GM12878 (cell line): ENCODE results near the gene WRAP73. TPM values are rescaled to one million over a fixed set of nuclear protein-coding genes. Genes with fewer than 3 reads are reported as not detected.

Source experiments
- ATAC-seq: fragments of 200-7000 bp; cut with Tn5 transposase; 3 replicates; pipeline ENCODE4 v1.9.1; 2020; ENCODE audit warnings: mild to moderate bottlenecking, moderate library complexity
- BruUV-seq: library from RNA; stranded (reverse); fragments of 400-500 nt; replicated peaks from 2 replicates; lab custom pipeline; 2021; lab: Mats Ljungman, UMichigan
- CTCF ChIA-PET: fragments of 300-600 bp; sonication (Branson Sonifier 250); formaldehyde crosslinking; extraction: SDS; loops from one replicate; lab custom pipeline; 2021; ENCODE audit warnings: inconsistent platforms; lab: Yijun Ruan, JAX
- POLR2A ChIA-PET: fragments of 350-600 bp; formaldehyde crosslinking; extraction: SDS; loops from one replicate; lab custom pipeline; 2021; ENCODE audit warnings: inconsistent platforms; lab: Charles Lee
- RAD21 ChIA-PET: fragments of 300-600 bp; sonication (Branson Sonifier 250); formaldehyde crosslinking; loops from one replicate; lab custom pipeline; 2023; ENCODE audit warnings: antibody characterized with exemption; ENCODE audit not compliant: unreplicated experiment; lab: Charles Lee
- SMC1A ChIA-PET: fragments of 300-600 bp; sonication (Branson Sonifier 250); formaldehyde crosslinking; loops from one replicate; lab custom pipeline; 2023; ENCODE audit not compliant: unreplicated experiment, uncharacterized antibody; lab: Charles Lee
- DNase-seq: peaks from one replicate; pipeline ENCODE4 v3.0.0-alpha.2; 2011; ENCODE audit warnings: low read depth, low spot score
- FAIRE-seq: peaks from 3 replicates; lab custom pipeline; 2011; peaks lifted over from hg19 to GRCh38; lab: Jason Lieb, UNC
- H2AFZ ChIP-seq: 2 replicates; pipeline ENCODE4 v1.6.0; 2011; ENCODE audit warnings: low read depth, low read length, control low read depth; ENCODE audit not compliant: control insufficient read depth
- H3K27ac ChIP-seq: 2 replicates; pipeline ENCODE4 v1.5.1; 2011; ENCODE audit warnings: control low read depth; ENCODE audit not compliant: control insufficient read depth, insufficient read depth
- H3K27me3 ChIP-seq, 2 experiments: replicated peaks in 1 of 2; 2 replicates each; pipeline versions ENCODE4 v1.6.0 to v1.6.1; 2011; ENCODE audit warnings: low read length in 1 of 2; ENCODE audit not compliant: control insufficient read depth in 2 of 2, insufficient read depth in 2 of 2
- H3K36me3 ChIP-seq, 2 experiments: 2 replicates each; pipeline ENCODE4 v1.5.1; 2011; ENCODE audit warnings: low read length in 1 of 2; ENCODE audit not compliant: control insufficient read depth in 2 of 2, insufficient read depth in 2 of 2
- H3K4me1 ChIP-seq: 2 replicates; pipeline ENCODE4 v1.6.1; 2011; ENCODE audit warnings: mild to moderate bottlenecking, low read length, moderate library complexity, mixed read lengths; ENCODE audit not compliant: control insufficient read depth, insufficient read depth
- H3K4me2 ChIP-seq: 2 replicates; pipeline ENCODE4 v1.6.0; 2011; ENCODE audit warnings: control low read depth; ENCODE audit not compliant: control insufficient read depth, insufficient read depth
- H3K4me3 ChIP-seq: fragments of 200-600 bp; sonication (generic); 2 replicates; pipeline ENCODE4 v1.5.1; 2016
- H3K79me2 ChIP-seq: 2 replicates; pipeline ENCODE4 v1.6.0; 2011; ENCODE audit warnings: low read length; ENCODE audit not compliant: control insufficient read depth, insufficient read depth
- H3K9ac ChIP-seq: 2 replicates; pipeline ENCODE4 v1.8.0; 2011; ENCODE audit warnings: low read length, control low read depth, mixed read lengths; ENCODE audit not compliant: control insufficient read depth, insufficient read depth
- H3K9me3 ChIP-seq: replicated peaks from 3 replicates; pipeline ENCODE4 v1.5.1; 2011; ENCODE audit warnings: mild to moderate bottlenecking, low read length; ENCODE audit not compliant: control insufficient read depth, insufficient read depth
- H4K20me1 ChIP-seq: 2 replicates; pipeline ENCODE4 v1.6.0; 2011; ENCODE audit not compliant: control insufficient read depth, insufficient read depth
- NFYA ChIP-seq: IDR thresholded peaks from 2 replicates; pipeline ENCODE4 v1.6.1; 2011; ENCODE audit warnings: low read depth, mild to moderate bottlenecking, low read length, improper control_type of control experiment, borderline replicate concordance
- SKIL ChIP-seq: fragments of 450-650 bp; IDR thresholded peaks from 2 replicates; pipeline ENCODE4 v1.6.1; 2017; ENCODE audit warnings: mild to moderate bottlenecking, low read depth, inconsistent platforms; ENCODE audit not compliant: poor library complexity, severe bottlenecking
- SREBF1 ChIP-seq: IDR thresholded peaks from 2 replicates; pipeline ENCODE4 v1.6.1; 2012; ENCODE audit warnings: mild to moderate bottlenecking, low read length
- WGBS: methylation state at CpG from one replicate; pipeline ENCODE4 v1.1.6; 2016; ENCODE audit warnings: low lambda C conversion rate; ENCODE audit not compliant: insufficient replicate concordance, insufficient coverage; ENCODE audit errors: missing lambda C conversion rate; 5-methylcytosine and 5-hydroxymethylcytosine counted together
- in situ Hi-C: fragments of 300-500 bp; cut with MboI; formaldehyde crosslinking; loops from 9 replicates; pipeline ENCODE4 v1.14.3; 2018; ENCODE audit warnings: mixed read lengths
- intact Hi-C: fragments of 100-400 bp; cut with micrococcal nuclease; formaldehyde crosslinking; loops from one replicate; pipeline ENCODE4 v1.14.2; 2022; ENCODE audit not compliant: unreplicated experiment
- polyA plus RNA-seq, 11 experiments: library from polyadenylated mRNA; depleted of rRNA in 4 of 11; unstranded in 6 of 11; stranded (reverse) in 5 of 11; fragments of >200 nt; fragmentation: Nextera tagmentation in 4 of 11; fragmentation: Illumina TruSeq in 1 of 11; extraction: Ambion mirVana in 4 of 11; extraction: Trizol in 1 of 11; gene quantifications; 1 replicate in 1 of 11; 2 replicates in 10 of 11; pipeline versions ENCODE4 v1.2.1 to v1.2.3, GENCODE V29; 2011 to 2016; ENCODE audit warnings: inconsistent platforms in 2 of 11, missing spikeins in 2 of 11, low read depth in 1 of 11
- total RNA-seq, 4 experiments: library from RNA; depleted of rRNA in 3 of 4; stranded (reverse); fragments of >200 nt in 3 of 4; fragmentation: Illumina TruSeq in 1 of 4; extraction: Trizol in 1 of 4; gene quantifications; 2 replicates each; pipeline versions ENCODE4 v1.2.1 to v1.2.3, GENCODE V29; 2013 to 2021

Gene WRAP73
- total and polyA plus RNA-seq, 10 of the 15 experiments (the other 5 are each of a cell fraction or from before 2014, with no cell fraction given): 3.2 to 65.8 (median 48.0) TPM

DNA sequence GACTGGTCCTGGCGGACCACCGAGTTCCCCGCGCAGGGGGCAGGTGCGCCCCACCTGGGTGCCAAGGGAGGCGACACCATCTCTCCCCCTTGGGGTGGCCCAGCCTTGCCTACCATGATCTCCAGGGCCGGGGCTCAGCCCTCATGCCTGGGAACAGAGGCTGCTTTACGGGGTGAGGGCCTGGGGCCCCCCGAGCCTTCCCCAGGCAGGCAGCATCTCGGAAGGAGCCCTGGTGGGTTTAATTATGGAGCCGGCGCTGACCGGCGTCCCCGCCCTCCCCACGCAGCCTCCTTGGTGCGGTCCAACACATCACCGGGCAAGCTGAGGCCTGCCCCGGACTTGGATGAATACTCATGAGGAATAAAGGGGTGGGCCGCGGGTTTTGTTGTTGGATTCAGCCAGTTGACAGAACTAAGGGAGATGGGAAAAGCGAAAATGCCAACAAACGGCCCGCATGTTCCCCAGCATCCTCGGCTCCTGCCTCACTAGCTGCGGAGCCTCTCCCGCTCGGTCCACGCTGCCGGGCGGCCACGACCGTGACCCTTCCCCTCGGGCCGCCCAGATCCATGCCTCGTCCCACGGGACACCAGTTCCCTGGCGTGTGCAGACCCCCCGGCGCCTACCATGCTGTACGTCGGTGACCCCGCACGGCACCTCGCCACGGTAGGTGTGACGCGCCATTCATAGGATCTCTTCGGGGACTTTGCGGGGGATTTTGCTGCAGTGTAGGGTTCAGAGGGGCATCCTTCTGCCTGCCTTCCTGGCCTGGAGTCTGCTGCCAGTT lies 40.6 kb upstream of the WRAP73 start:
- H3K4me1 ChIP-seq: peaks cover 10% of the 10 kb centered on the region
- CTCF ChIA-PET: no interaction called here
- no peak overlapping the region for H3K4me2 ChIP-seq
- H2AFZ ChIP-seq: no peak overlapping the region
- H3K4me3 ChIP-seq: no peak overlapping the region
- DNase-seq: no peak
- no peak for TF ChIP-seq SKIL
- TF ChIP-seq NFYA: no peak
- TF ChIP-seq SREBF1: no peak
- H3K9me3 ChIP-seq: no peaks in the 10 kb centered on the region
- H3K79me2 ChIP-seq: no peaks in the 10 kb centered on the region
- in situ Hi-C loops (no loop called here), intact Hi-C loops (no loop called here)
- H3K9ac ChIP-seq: no peak overlapping the region
- no TSS peak for BruUV-seq
- SMC1A ChIA-PET: no interaction called here
- ATAC-seq: no peak
- H3K27me3 ChIP-seq: no peaks in the 10 kb centered on the region
- POLR2A ChIA-PET: no interaction called here
- H4K20me1 ChIP-seq: no peaks in the 10 kb centered on the region
- RAD21 ChIA-PET: no interaction called here
- 90% methylated on average over 42 of the region's 50 CpGs for whole genome bisulfite sequencing
- no peak overlapping the region for H3K27ac ChIP-seq
- FAIRE-seq: no peak
- H3K36me3 ChIP-seq: peaks cover 0 to 21% of the 10 kb centered on the region in 2 experiments; a peak in 3 of 4 replicates
